ENCODE data around the gene MMP14.
"Not testable (repeated sequence)": the region's sequence is repeated elsewhere in the genome, so short reads cannot be mapped to it uniquely, and the experiment has no call there.

GRCh38 chr14:22793550-22793949, 42.8 kb upstream of the MMP14 start:
- not testable (repeated sequence) for TF ChIP-seq CTCF, POLR2A (IDR thresholded peaks at IDR 0.05)

All from lower leg skin (tissue), 3 donors.